Ishikawa (cell line): ENCODE results near the gene RUSC1.

Source experiments
- CEBPB ChIP-seq: IDR thresholded peaks from 2 replicates; pipeline ENCODE4 v1.6.1; 2012
- CREB1 ChIP-seq: IDR thresholded peaks from 2 replicates; pipeline ENCODE4 v1.6.1; 2012; ENCODE audit warnings: low read depth
- EGR1 ChIP-seq: IDR thresholded peaks from 2 replicates; pipeline ENCODE4 v1.6.1; 2012
- EP300 ChIP-seq: IDR thresholded peaks from 2 replicates; pipeline ENCODE4 v1.6.1; 2012; ENCODE audit warnings: borderline replicate concordance
- FOXM1 ChIP-seq: IDR thresholded peaks from 2 replicates; pipeline ENCODE4 v1.6.1; 2012; ENCODE audit warnings: low read depth, borderline replicate concordance
- NFIC ChIP-seq: IDR thresholded peaks from 2 replicates; pipeline ENCODE4 v1.6.1; 2012
- RAD21 ChIP-seq: IDR thresholded peaks from 2 replicates; pipeline ENCODE4 v1.6.1; 2012; ENCODE audit warnings: low read depth
- TAF1 ChIP-seq: IDR thresholded peaks from 2 replicates; pipeline ENCODE4 v1.6.1; 2012; ENCODE audit warnings: low read depth, mild to moderate bottlenecking
- YY1 ChIP-seq: IDR thresholded peaks from 2 replicates; pipeline ENCODE4 v1.6.1; 2012; ENCODE audit warnings: low read depth
- TF ChIP-seq, protein P1 (sequence below): IDR thresholded peaks from 2 replicates; pipeline ENCODE4 v1.6.1; 2012; ENCODE audit warnings: low read depth, mild to moderate bottlenecking
- TF ChIP-seq, protein P2 (sequence below): IDR thresholded peaks from 2 replicates; pipeline ENCODE4 v1.6.1; 2012

GRCh38 chr1:155360051-155360450 lies 39.4 kb downstream of the RUSC1 start:
- TF ChIP-seq, protein P1, sequence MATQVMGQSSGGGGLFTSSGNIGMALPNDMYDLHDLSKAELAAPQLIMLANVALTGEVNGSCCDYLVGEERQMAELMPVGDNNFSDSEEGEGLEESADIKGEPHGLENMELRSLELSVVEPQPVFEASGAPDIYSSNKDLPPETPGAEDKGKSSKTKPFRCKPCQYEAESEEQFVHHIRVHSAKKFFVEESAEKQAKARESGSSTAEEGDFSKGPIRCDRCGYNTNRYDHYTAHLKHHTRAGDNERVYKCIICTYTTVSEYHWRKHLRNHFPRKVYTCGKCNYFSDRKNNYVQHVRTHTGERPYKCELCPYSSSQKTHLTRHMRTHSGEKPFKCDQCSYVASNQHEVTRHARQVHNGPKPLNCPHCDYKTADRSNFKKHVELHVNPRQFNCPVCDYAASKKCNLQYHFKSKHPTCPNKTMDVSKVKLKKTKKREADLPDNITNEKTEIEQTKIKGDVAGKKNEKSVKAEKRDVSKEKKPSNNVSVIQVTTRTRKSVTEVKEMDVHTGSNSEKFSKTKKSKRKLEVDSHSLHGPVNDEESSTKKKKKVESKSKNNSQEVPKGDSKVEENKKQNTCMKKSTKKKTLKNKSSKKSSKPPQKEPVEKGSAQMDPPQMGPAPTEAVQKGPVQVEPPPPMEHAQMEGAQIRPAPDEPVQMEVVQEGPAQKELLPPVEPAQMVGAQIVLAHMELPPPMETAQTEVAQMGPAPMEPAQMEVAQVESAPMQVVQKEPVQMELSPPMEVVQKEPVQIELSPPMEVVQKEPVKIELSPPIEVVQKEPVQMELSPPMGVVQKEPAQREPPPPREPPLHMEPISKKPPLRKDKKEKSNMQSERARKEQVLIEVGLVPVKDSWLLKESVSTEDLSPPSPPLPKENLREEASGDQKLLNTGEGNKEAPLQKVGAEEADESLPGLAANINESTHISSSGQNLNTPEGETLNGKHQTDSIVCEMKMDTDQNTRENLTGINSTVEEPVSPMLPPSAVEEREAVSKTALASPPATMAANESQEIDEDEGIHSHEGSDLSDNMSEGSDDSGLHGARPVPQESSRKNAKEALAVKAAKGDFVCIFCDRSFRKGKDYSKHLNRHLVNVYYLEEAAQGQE: no peak
- no peak for TF ChIP-seq EGR1
- TF ChIP-seq CREB1: no peak
- TF ChIP-seq, protein P2, sequence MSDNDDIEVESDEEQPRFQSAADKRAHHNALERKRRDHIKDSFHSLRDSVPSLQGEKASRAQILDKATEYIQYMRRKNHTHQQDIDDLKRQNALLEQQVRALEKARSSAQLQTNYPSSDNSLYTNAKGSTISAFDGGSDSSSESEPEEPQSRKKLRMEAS: no peak
- TF ChIP-seq YY1: no peak
- TF ChIP-seq CEBPB: no peak
- no peak for TF ChIP-seq EP300
- TF ChIP-seq RAD21: no peak
- TF ChIP-seq FOXM1: no peak
- TF ChIP-seq NFIC: no peak
- TF ChIP-seq TAF1: no peak
